ENCODE measurements around the gene ERC2. TPM values are rescaled to one million over a fixed set of nuclear protein-coding genes. Genes with fewer than 3 reads are reported as not detected.
A peak's percentile ranks its signal among the peaks of the same experiment; 100 is the strongest.

The ERC2 gene
- total RNA-seq, 6 donors from 2014 or later: 0.67 to 14.7 (median 1.3) TPM

DNA sequence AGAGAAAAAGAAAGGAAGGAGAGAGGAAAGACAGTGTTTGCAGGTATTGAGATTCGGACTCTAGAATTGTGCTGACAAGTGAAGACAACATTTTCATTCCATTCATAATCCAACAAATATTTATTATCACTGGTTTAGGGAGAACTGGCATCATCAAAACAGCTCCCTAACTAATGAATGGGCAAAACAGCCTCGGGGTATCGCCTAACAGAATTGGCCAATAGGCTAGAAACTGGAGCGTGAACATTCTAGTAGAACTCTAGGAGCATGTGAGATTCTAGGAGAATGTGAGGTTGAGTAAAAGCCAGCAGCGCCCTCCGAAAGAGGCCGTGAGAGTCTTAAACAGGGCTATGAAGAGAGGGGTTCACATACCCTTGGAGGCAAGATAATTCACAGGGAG, 759.3 kb downstream of the ERC2 start:
- 87 to 89% methylated on average over 7 of the region's 7 CpGs for WGBS, 2 donors
- Histone ChIP-seq H3K27ac (no peak overlapping the region), H3K9me3 (no peaks in the 10 kb centered on the region), H3K27me3 (no peaks in the 10 kb centered on the region), H3K36me3 (no peaks in the 10 kb centered on the region), H3K4me1 (no peaks in the 10 kb centered on the region), H3K4me3 (no peak overlapping the region)
- ATAC-seq (ENCODE audit: low FRiP score in 2 of 2) (no peak), DNase-seq (no peak)
- no peak for TF ChIP-seq POLR2A (IDR thresholded peaks at IDR 0.05)
- no peak for TF ChIP-seq EP300 (IDR thresholded peaks at IDR 0.05)
- TF ChIP-seq, protein P1, sequence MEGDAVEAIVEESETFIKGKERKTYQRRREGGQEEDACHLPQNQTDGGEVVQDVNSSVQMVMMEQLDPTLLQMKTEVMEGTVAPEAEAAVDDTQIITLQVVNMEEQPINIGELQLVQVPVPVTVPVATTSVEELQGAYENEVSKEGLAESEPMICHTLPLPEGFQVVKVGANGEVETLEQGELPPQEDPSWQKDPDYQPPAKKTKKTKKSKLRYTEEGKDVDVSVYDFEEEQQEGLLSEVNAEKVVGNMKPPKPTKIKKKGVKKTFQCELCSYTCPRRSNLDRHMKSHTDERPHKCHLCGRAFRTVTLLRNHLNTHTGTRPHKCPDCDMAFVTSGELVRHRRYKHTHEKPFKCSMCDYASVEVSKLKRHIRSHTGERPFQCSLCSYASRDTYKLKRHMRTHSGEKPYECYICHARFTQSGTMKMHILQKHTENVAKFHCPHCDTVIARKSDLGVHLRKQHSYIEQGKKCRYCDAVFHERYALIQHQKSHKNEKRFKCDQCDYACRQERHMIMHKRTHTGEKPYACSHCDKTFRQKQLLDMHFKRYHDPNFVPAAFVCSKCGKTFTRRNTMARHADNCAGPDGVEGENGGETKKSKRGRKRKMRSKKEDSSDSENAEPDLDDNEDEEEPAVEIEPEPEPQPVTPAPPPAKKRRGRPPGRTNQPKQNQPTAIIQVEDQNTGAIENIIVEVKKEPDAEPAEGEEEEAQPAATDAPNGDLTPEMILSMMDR (IDR thresholded peaks at IDR 0.05): no peak
- no peak for TF ChIP-seq POLR2AphosphoS5 (IDR thresholded peaks at IDR 0.05)

DNA sequence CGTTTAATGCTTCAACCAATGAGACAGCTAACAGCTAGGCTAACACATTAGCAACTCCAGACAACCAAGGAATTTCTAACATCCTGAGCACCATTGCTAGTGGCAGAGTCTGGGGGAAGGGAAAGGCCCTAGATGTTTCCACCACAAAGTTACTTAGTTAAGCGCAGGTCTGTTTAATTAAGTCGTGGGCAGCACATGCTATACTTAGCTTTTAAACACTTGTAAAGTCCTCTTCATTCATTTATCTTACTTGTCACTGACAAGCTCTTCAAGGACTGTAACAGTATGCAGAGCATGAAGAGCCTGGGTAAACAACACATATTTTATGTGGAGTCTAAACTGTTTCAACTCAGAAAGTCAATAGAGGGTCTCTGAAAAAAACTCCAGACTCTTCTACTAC, 760.0 kb downstream of the ERC2 start:
- no peak for DNase-seq
- Histone ChIP-seq H3K27ac (no peak overlapping the region), H3K4me3 (no peak overlapping the region), H3K4me1 (no peaks in the 10 kb centered on the region), H3K9me3 (no peaks in the 10 kb centered on the region), H3K36me3 (no peaks in the 10 kb centered on the region), H3K27me3 (no peaks in the 10 kb centered on the region)
- WGBS, 2 donors: 41 to 57% methylated on average over 3 of the region's 3 CpGs
- TF ChIP-seq EP300 (IDR thresholded peaks at IDR 0.05): no peak
- ATAC-seq (ENCODE audit: low FRiP score in 2 of 2): peak in 1 of 2 donors; percentile 24

DNA sequence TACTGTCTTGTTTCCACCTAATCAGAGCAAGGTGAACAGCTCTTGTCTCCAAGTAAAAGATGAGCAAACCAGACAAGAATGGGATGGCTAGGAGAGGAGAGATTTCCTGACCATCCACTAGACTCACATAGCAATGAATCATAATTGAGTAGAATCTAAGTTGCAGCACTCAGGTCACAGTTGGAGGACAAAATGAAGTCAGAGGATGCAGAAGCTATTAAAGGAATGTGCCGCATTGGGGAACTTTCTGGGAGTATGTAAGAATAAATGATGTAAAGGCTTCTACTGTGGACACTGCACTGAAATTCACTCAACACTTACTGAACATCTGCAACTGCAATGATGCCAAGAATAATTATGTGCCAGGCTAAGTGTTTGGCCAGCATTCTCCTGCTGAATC, 763.7 kb downstream of the ERC2 start:
- no peaks in the 10 kb centered on the region for H3K27me3 ChIP-seq
- H3K4me3 ChIP-seq: no peak overlapping the region
- no peak for DNase-seq
- no peak overlapping the region for H3K27ac ChIP-seq
- no peaks in the 10 kb centered on the region for H3K36me3 ChIP-seq
- H3K4me1 ChIP-seq: no peaks in the 10 kb centered on the region
- TF ChIP-seq, protein P1 (IDR thresholded peaks at IDR 0.05): no peak
- no peak for TF ChIP-seq POLR2AphosphoS5 (IDR thresholded peaks at IDR 0.05)
- TF ChIP-seq EP300 (IDR thresholded peaks at IDR 0.05): no peak
- TF ChIP-seq POLR2A (IDR thresholded peaks at IDR 0.05): no peak
- WGBS, 2 donors: 0% methylated on average over 1 of the region's 1 CpG; no CpG with 5 or more reads in 1 of the 2 donors
- ATAC-seq (ENCODE audit: low FRiP score in 2 of 2): no peak
- no peaks in the 10 kb centered on the region for H3K9me3 ChIP-seq

DNA sequence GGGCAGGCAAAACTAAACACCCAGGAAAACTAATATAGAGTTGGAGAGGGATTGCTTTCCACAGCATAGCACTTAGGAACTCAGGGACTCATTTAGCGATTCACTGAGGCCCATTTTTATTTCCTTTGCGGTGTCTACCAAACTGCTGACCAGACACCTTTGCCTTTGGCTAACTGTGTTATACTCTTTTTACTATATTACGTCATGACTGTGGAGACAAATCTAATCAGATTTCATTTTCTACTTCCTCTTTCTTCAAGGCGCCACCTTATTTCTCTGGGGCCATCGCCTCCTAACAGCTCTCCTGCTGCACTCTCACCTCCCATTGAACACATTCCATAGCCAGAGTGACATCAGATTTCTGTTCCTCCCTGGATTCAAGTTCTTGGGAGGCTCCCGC, 765.4 kb downstream of the ERC2 start:
- TF ChIP-seq POLR2A (IDR thresholded peaks at IDR 0.05): no peak
- TF ChIP-seq POLR2AphosphoS5 (IDR thresholded peaks at IDR 0.05): no peak

GRCh38 chr3:55701997-55702396, 766.3 kb downstream of the ERC2 start:
- TF ChIP-seq, protein P1 (IDR thresholded peaks at IDR 0.05): no peak
- no peaks in the 10 kb centered on the region for H3K9me3 ChIP-seq
- no peak overlapping the region for H3K4me3 ChIP-seq
- ATAC-seq (ENCODE audit: low FRiP score in 2 of 2) (no peak), DNase-seq (no peak)
- no peak overlapping the region for H3K27ac ChIP-seq
- WGBS, 2 donors: 51 to 63% methylated on average over 3 of the region's 3 CpGs
- H3K36me3 ChIP-seq: no peaks in the 10 kb centered on the region
- H3K4me1 ChIP-seq: no peaks in the 10 kb centered on the region
- H3K27me3 ChIP-seq: no peaks in the 10 kb centered on the region

More for the DNA sequence above, 765.4 kb downstream of the ERC2 start:
- DNase-seq (no peak), ATAC-seq (ENCODE audit: low FRiP score in 2 of 2) (no peak)
- Histone ChIP-seq H3K9me3 (no peaks in the 10 kb centered on the region), H3K27ac (no peak overlapping the region), H3K4me1 (no peaks in the 10 kb centered on the region), H3K27me3 (no peaks in the 10 kb centered on the region), H3K36me3 (no peaks in the 10 kb centered on the region), H3K4me3 (no peak overlapping the region)
- 81 to 88% methylated on average over 6 of the region's 6 CpGs for WGBS, 2 donors

GRCh38 chr3:55698831-55699230, 769.4 kb downstream of the ERC2 start:
- WGBS, 2 donors: 62 to 70% methylated on average over 6 of the region's 6 CpGs
- Histone ChIP-seq H3K4me3 (no peak overlapping the region), H3K9me3 (no peaks in the 10 kb centered on the region), H3K36me3 (no peaks in the 10 kb centered on the region), H3K27me3 (no peaks in the 10 kb centered on the region), H3K4me1 (no peaks in the 10 kb centered on the region), H3K27ac (no peak overlapping the region)
- ATAC-seq (ENCODE audit: low FRiP score in 2 of 2) (no peak), DNase-seq (no peak)
- TF ChIP-seq, protein P1 (IDR thresholded peaks at IDR 0.05): no peak
- TF ChIP-seq POLR2A (IDR thresholded peaks at IDR 0.05): no peak
- no peak for TF ChIP-seq POLR2AphosphoS5 (IDR thresholded peaks at IDR 0.05)
- TF ChIP-seq EP300 (IDR thresholded peaks at IDR 0.05): no peak

All from upper lobe of left lung (tissue), 6 donors.